Measurements from ENCODE around the gene SLC27A1.
"Not testable (repeated sequence)": the region's sequence is repeated elsewhere in the genome, so short reads cannot be mapped to it uniquely, and the experiment has no call there.

SLC27A1 gene

GRCh38 chr19:17457616-17458015 is 12.7 kb upstream of the SLC27A1 start:
- DNase-seq (ENCODE audit: low spot score) = no peak

GRCh38 chr19:17458970-17459369 is 11.4 kb upstream of the SLC27A1 start:
- no peak for DNase-seq (ENCODE audit: low spot score)

GRCh38 chr19:17460372-17461230 is 9.7 kb upstream of the SLC27A1 start, which contains the start of gene NXNL1:
TSS of gene NXNL1 (minus strand) at chr19:17460926. CDS start at chr19:17460869, 57 bp downstream.
- DNase-seq (ENCODE audit: low spot score) = no peak

- DNase-seq (ENCODE audit: low spot score) = no peak
Observed at GRCh38 chr19:17466487-17466850, 3.9 kb upstream of the SLC27A1 start.

- no peak for DNase-seq (ENCODE audit: low spot score)
Observed at GRCh38 chr19:17467471-17468301, 2.6 kb upstream of the SLC27A1 start.

GRCh38 chr19:17468302-17469091 is 1.8 kb upstream of the SLC27A1 start:
- peak; percentile 27 for DNase-seq (ENCODE audit: low spot score)

GRCh38 chr19:17469092-17469480 is 1.2 kb upstream of the SLC27A1 start:
- DNase-seq (ENCODE audit: low spot score) = no peak

GRCh38 chr19:17469481-17470067 is 750 bp upstream of the SLC27A1 start:
- peak; percentile 97 for DNase-seq (ENCODE audit: low spot score)

- peak; percentile 67 for DNase-seq (ENCODE audit: low spot score)
Observed at GRCh38 chr19:17471410-17472125, 1.2 kb downstream of the SLC27A1 start.

GRCh38 chr19:17473041-17473440 is 2.7 kb downstream of the SLC27A1 start:
- DNase-seq (ENCODE audit: low spot score) = no peak

GRCh38 chr19:17475011-17475540 is 4.8 kb downstream of the SLC27A1 start:
- not testable (repeated sequence) for DNase-seq (ENCODE audit: low spot score)

GRCh38 chr19:17475541-17476115 is 5.3 kb downstream of the SLC27A1 start:
- peak; percentile 40 for DNase-seq (ENCODE audit: low spot score)

- DNase-seq (ENCODE audit: low spot score) = no peak
Observed at GRCh38 chr19:17479325-17479791, 9.0 kb downstream of the SLC27A1 start.

GRCh38 chr19:17481986-17482385 is 11.7 kb downstream of the SLC27A1 start:
- no peak for DNase-seq (ENCODE audit: low spot score)

- no peak for DNase-seq (ENCODE audit: low spot score)
Observed at GRCh38 chr19:17482877-17483604, 12.7 kb downstream of the SLC27A1 start.

GRCh38 chr19:17483605-17484002 is 13.3 kb downstream of the SLC27A1 start:
- DNase-seq (ENCODE audit: low spot score) = no peak

GRCh38 chr19:17484520-17485185 is 14.3 kb downstream of the SLC27A1 start:
- DNase-seq (ENCODE audit: low spot score) = no peak

GRCh38 chr19:17486545-17487240 is 16.4 kb downstream of the SLC27A1 start:
- no peak for DNase-seq (ENCODE audit: low spot score)
